Neural cell (in vitro differentiated cells): Measurements from ENCODE around the gene C14orf132. TPM values are rescaled to one million over a fixed set of nuclear protein-coding genes. Genes with fewer than 3 reads are reported as not detected.

Source experiments
- H2AFZ ChIP-seq: fragments of 200-600, 300-800 bp; sonication (generic), shearing (Covaris generic); 2 replicates; pipeline ENCODE4 v1.6.0; 2014; ENCODE audit warnings: low read depth, mild to moderate bottlenecking, antibody characterized with exemption, low read length, moderate library complexity
- H3F3A ChIP-seq: fragments of 200-600 bp; shearing (Covaris generic); 2 replicates; pipeline ENCODE4 v1.6.1; 2016; ENCODE audit warnings: mild to moderate bottlenecking, moderate library complexity, mixed read lengths, antibody characterized with exemption, low read length; ENCODE audit not compliant: insufficient read depth, poor library complexity, severe bottlenecking
- H3K27ac ChIP-seq: fragments of 200-600, 300-800 bp; sonication (generic), shearing (Covaris generic); 2 replicates; pipeline ENCODE4 v1.5.1; 2014; ENCODE audit warnings: mild to moderate bottlenecking, low read length, moderate library complexity
- H3K27me3 ChIP-seq: fragments of 300-800, 200-600 bp; sonication (generic), shearing (Covaris generic); 2 replicates; pipeline ENCODE4 v1.6.0; 2014; ENCODE audit warnings: mild to moderate bottlenecking, low read depth, low read length, moderate library complexity; ENCODE audit not compliant: insufficient read depth
- H3K36me3 ChIP-seq: fragments of 300-800, 200-600 bp; sonication (generic), shearing (Covaris generic); 2 replicates; pipeline ENCODE4 v1.5.1; 2014; ENCODE audit warnings: mild to moderate bottlenecking, antibody characterized with exemption, low read length, moderate library complexity; ENCODE audit not compliant: insufficient read depth
- H3K4me2 ChIP-seq: fragments of 300-800, 200-600 bp; sonication (generic), shearing (Covaris generic); 2 replicates; pipeline ENCODE4 v1.6.0; 2014; ENCODE audit warnings: mild to moderate bottlenecking, low read length
- H3K4me3 ChIP-seq: fragments of 300-800, 200-600 bp; sonication (generic), shearing (Covaris generic); 2 replicates; pipeline ENCODE4 v1.5.1; 2014; ENCODE audit warnings: mild to moderate bottlenecking, low read length, moderate library complexity
- H3K79me2 ChIP-seq: fragments of 200-600 bp; shearing (Covaris generic); replicated peaks from 2 replicates; pipeline ENCODE4 v1.6.0; 2014; ENCODE audit warnings: mild to moderate bottlenecking, low read length, moderate library complexity; ENCODE audit not compliant: insufficient read depth
- H3K9ac ChIP-seq: fragments of 300-800, 200-600 bp; sonication (generic), shearing (Covaris generic); 2 replicates; pipeline ENCODE4 v1.6.1; 2016; ENCODE audit warnings: mild to moderate bottlenecking, low read length, mixed read lengths
- H3K9me2 ChIP-seq: fragments of 200-600 bp; shearing (Covaris generic); 2 replicates; pipeline ENCODE4 v1.6.1; 2016; ENCODE audit warnings: mild to moderate bottlenecking, low read length, mixed read lengths; ENCODE audit not compliant: insufficient read depth
- H3K9me3 ChIP-seq: fragments of 200-600, 300-800 bp; sonication (generic), shearing (Covaris generic); 2 replicates; pipeline ENCODE4 v1.6.1; 2016; ENCODE audit warnings: mild to moderate bottlenecking, mixed run types, low read length, moderate library complexity, mixed read lengths
- H4K20me1 ChIP-seq: fragments of 200-600 bp; shearing (Covaris generic); 2 replicates; pipeline ENCODE4 v1.6.1; 2016; ENCODE audit warnings: mild to moderate bottlenecking, mixed run types; ENCODE audit not compliant: insufficient read depth
- CTCF ChIP-seq: fragments of 450-650 bp; IDR thresholded peaks from 2 replicates; pipeline ENCODE4 v1.5.1; 2014; ENCODE audit warnings: antibody characterized with exemption, mild to moderate bottlenecking, moderate library complexity; ENCODE audit not compliant: poor library complexity, severe bottlenecking
- EP300 ChIP-seq: fragments of 450-650 bp; conservative IDR thresholded peaks from 2 replicates; pipeline ENCODE4 v1.6.1; 2014; ENCODE audit warnings: antibody characterized with exemption, mild to moderate bottlenecking, moderate library complexity; ENCODE audit not compliant: poor library complexity, severe bottlenecking
- EZH2 ChIP-seq: fragments of 200-600, 300-800 bp; shearing (Covaris generic), sonication (generic); IDR thresholded peaks from 2 replicates; pipeline ENCODE4 v1.6.1; 2014; ENCODE audit warnings: antibody characterized with exemption, low read length, borderline replicate concordance, mild to moderate bottlenecking; ENCODE audit not compliant: insufficient read depth, poor library complexity, severe bottlenecking
- MXI1 ChIP-seq: fragments of 450-650 bp; conservative IDR thresholded peaks from 2 replicates; pipeline ENCODE4 v1.6.1; 2014; ENCODE audit warnings: antibody characterized with exemption, mild to moderate bottlenecking; ENCODE audit not compliant: poor library complexity, severe bottlenecking
- POLR2AphosphoS5 ChIP-seq: IDR thresholded peaks from 2 replicates; pipeline ENCODE4 v1.6.1; 2012
- RAD21 ChIP-seq: fragments of 450-650 bp; conservative IDR thresholded peaks from 2 replicates; pipeline ENCODE4 v1.6.1; 2014; ENCODE audit warnings: antibody characterized with exemption, mild to moderate bottlenecking, moderate library complexity
- REST ChIP-seq: IDR thresholded peaks from 2 replicates; pipeline ENCODE4 v1.6.1; 2012; ENCODE audit warnings: borderline replicate concordance
- SMC3 ChIP-seq: fragments of 450-650 bp; conservative IDR thresholded peaks from 2 replicates; pipeline ENCODE4 v1.6.1; 2014; ENCODE audit warnings: antibody characterized with exemption, mild to moderate bottlenecking, moderate library complexity; ENCODE audit not compliant: poor library complexity
- TAF1 ChIP-seq: IDR thresholded peaks from 2 replicates; pipeline ENCODE4 v1.6.1; 2012; ENCODE audit warnings: low read depth
- polyA plus RNA-seq: library from polyadenylated mRNA; depleted of rRNA; stranded (reverse); fragments of >200 nt; gene quantifications from 2 replicates; pipeline ENCODE4 v1.2.3, GENCODE V29; 2014

Gene C14orf132
- polyA plus RNA-seq, 1 donor from 2014 or later, result 50.1 TPM

- no peaks in the 10 kb centered on the region for H3F3A ChIP-seq
- H3K27me3 ChIP-seq, result no peaks in the 10 kb centered on the region
- peaks cover 16% of the 10 kb centered on the region for H3K79me2 ChIP-seq
- H3K4me3 ChIP-seq, result no peak overlapping the region
- no peaks in the 10 kb centered on the region for H3K36me3 ChIP-seq
- H3K9me2 ChIP-seq, result no peaks in the 10 kb centered on the region
- no peak for TF ChIP-seq CTCF
- no peak for TF ChIP-seq REST
- TF ChIP-seq SMC3, result no peak
- TF ChIP-seq EP300, result no peak
- TF ChIP-seq POLR2AphosphoS5, result no peak
- TF ChIP-seq EZH2, result no peak
- TF ChIP-seq RAD21, result no peak
- no peak for TF ChIP-seq MXI1
- TF ChIP-seq TAF1, result no peak
- H3K27ac ChIP-seq, result no peak overlapping the region
- H3K9ac ChIP-seq, result no peak overlapping the region
- H3K9me3 ChIP-seq, result no peaks in the 10 kb centered on the region
- no peak overlapping the region for H3K4me2 ChIP-seq
- H4K20me1 ChIP-seq, result no peaks in the 10 kb centered on the region
- H2AFZ ChIP-seq, result no peak overlapping the region
Measured at GRCh38 chr14:96084796-96085195, 45.6 kb downstream of the C14orf132 start.

GRCh38 chr14:96085369-96085768 lies 46.2 kb downstream of the C14orf132 start:
- peaks cover 12% of the 10 kb centered on the region for H3K79me2 ChIP-seq
- no peaks in the 10 kb centered on the region for H3K36me3 ChIP-seq
- no peaks in the 10 kb centered on the region for H3K9me2 ChIP-seq
- H3F3A ChIP-seq, result no peaks in the 10 kb centered on the region
- no peak overlapping the region for H3K4me3 ChIP-seq
- H3K4me2 ChIP-seq, result no peak overlapping the region
- H4K20me1 ChIP-seq, result no peaks in the 10 kb centered on the region
- H3K27me3 ChIP-seq, result no peaks in the 10 kb centered on the region
- TF ChIP-seq TAF1 (no peak), RAD21 (no peak), SMC3 (no peak), MXI1 (no peak), EZH2 (no peak), REST (no peak), CTCF (no peak), POLR2AphosphoS5 (no peak), EP300 (no peak)
- H3K27ac ChIP-seq, result no peak overlapping the region
- no peak overlapping the region for H2AFZ ChIP-seq
- no peaks in the 10 kb centered on the region for H3K9me3 ChIP-seq
- no peak overlapping the region for H3K9ac ChIP-seq
